ENCODE measurements around the gene MMP27.
A peak's percentile ranks its signal among the peaks of the same experiment; 100 is the strongest.

MMP27 gene

GRCh38 chr11:102685754-102686153 is 19.8 kb downstream of the MMP27 start:
- Histone ChIP-seq H3K27me3 (no peaks in the 10 kb centered on the region), H3K9me3 (no peaks in the 10 kb centered on the region), H3K4me3 (ENCODE audit: low read depth in 1 of 2, low read length in 1 of 2) (no peak overlapping the region), H3K27ac (peak overlapping the region; percentile 79), H3K36me3 (no peaks in the 10 kb centered on the region), H3K4me1 (ENCODE audit: control insufficient read depth in 1 of 2, insufficient read depth in 1 of 2, low read depth in 1 of 2, low read length in 1 of 2) (peaks cover 42 to 54% of the 10 kb centered on the region in 2 experiments)
- no peak for TF ChIP-seq CTCF (IDR thresholded peaks at IDR 0.05)

DNA sequence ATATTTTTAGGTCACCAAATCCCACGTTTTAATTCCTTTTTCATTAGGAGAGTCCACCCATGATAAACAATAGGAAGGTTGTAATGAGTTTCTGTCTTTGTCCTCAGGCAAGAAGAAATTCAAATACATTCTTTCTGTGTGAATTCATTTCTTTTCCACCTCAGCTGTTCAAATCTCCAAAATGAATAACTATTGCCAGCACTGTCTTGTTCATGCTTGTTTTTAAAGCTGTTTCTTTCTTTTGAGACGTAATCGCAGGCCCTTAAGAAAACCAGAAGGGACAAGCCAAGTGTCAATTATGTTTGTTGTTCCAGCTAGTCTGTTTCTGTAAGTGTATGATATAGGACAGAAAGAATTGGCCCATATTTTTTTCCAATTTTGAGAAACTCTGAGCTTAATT is 20.2 kb downstream of the MMP27 start:
- peak overlapping the region; percentile 79 for H3K27ac ChIP-seq

DNA sequence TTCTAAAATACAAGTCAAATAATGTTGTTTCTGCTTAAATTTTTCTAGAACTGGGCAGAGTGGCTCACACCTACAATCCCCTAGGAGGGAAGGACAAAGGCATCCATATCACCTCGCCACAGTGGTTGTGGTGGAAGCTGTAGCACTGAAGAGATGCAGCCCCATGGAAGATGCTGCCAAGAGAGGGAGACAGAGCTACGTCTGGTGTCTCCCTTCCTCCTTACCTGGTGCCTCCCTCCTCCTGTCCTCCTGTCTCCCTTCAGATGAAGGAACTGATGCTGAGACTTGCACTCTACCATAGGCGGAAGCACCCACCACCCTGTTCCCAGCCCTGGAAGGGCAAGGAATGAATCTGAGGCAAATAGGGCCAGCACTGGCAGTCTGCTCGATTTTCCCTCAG is 22.3 kb downstream of the MMP27 start:
- no peaks in the 10 kb centered on the region for H3K36me3 ChIP-seq
- TF ChIP-seq CTCF (IDR thresholded peaks at IDR 0.05): no peak
- H3K27ac ChIP-seq: peak overlapping the region; percentile 50
- H3K27me3 ChIP-seq: no peaks in the 10 kb centered on the region
- no peak overlapping the region for H3K4me3 ChIP-seq (ENCODE audit: low read depth in 1 of 2, low read length in 1 of 2)
- no peaks in the 10 kb centered on the region for H3K9me3 ChIP-seq
- peaks cover 66 to 76% of the 10 kb centered on the region in 2 experiments for H3K4me1 ChIP-seq (ENCODE audit: control insufficient read depth in 1 of 2, insufficient read depth in 1 of 2, low read depth in 1 of 2, low read length in 1 of 2)

More for the DNA sequence above, 20.2 kb downstream of the MMP27 start:
- Histone ChIP-seq H3K9me3 (no peaks in the 10 kb centered on the region), H3K36me3 (no peaks in the 10 kb centered on the region), H3K27me3 (no peaks in the 10 kb centered on the region), H3K4me1 (ENCODE audit: control insufficient read depth in 1 of 2, insufficient read depth in 1 of 2, low read depth in 1 of 2, low read length in 1 of 2) (peaks cover 46 to 58% of the 10 kb centered on the region in 2 experiments), H3K4me3 (ENCODE audit: low read depth in 1 of 2, low read length in 1 of 2) (no peak overlapping the region)
- TF ChIP-seq CTCF (IDR thresholded peaks at IDR 0.05): no peak

- Histone ChIP-seq H3K36me3 (no peaks in the 10 kb centered on the region), H3K4me3 (ENCODE audit: low read depth in 1 of 2, low read length in 1 of 2) (no peak overlapping the region), H3K27ac (peak overlapping the region; percentile 64), H3K27me3 (no peaks in the 10 kb centered on the region), H3K4me1 (ENCODE audit: control insufficient read depth in 1 of 2, insufficient read depth in 1 of 2, low read depth in 1 of 2, low read length in 1 of 2) (peaks cover 60 to 69% of the 10 kb centered on the region in 2 experiments), H3K9me3 (no peaks in the 10 kb centered on the region)
- no peak for TF ChIP-seq CTCF (IDR thresholded peaks at IDR 0.05)
These were observed 24.6 kb downstream of the MMP27 start for GRCh38 chr11:102680945-102681344.

DNA sequence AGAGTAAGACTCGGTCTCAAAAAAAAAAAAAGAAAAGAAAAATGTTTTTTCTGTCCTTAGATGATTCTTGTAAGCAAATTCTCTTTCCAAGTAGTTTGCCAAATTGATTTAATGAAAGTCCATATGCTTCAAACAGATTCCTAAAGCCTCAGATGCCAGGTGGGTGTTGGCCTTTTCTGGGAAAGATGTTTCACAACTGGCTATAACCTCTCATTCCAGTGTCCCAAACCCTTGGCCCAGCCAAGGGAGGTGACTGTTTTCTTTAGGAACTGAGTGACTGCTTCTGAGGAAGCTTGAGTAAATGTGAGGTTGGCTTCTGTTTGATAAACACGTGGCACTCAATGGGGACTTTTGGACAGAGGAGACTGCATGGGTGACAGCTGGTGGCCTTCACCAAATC is 27.5 kb downstream of the MMP27 start:
- no peaks in the 10 kb centered on the region for H3K9me3 ChIP-seq
- H3K27ac ChIP-seq: no peak overlapping the region
- no peaks in the 10 kb centered on the region for H3K27me3 ChIP-seq
- H3K4me3 ChIP-seq (ENCODE audit: low read depth in 1 of 2, low read length in 1 of 2): no peak overlapping the region
- no peaks in the 10 kb centered on the region for H3K36me3 ChIP-seq
- peaks cover 45 to 48% of the 10 kb centered on the region in 2 experiments for H3K4me1 ChIP-seq (ENCODE audit: control insufficient read depth in 1 of 2, insufficient read depth in 1 of 2, low read depth in 1 of 2, low read length in 1 of 2)
- TF ChIP-seq CTCF (IDR thresholded peaks at IDR 0.05): no peak

- H3K9me3 ChIP-seq: no peaks in the 10 kb centered on the region
- no peak for TF ChIP-seq CTCF (IDR thresholded peaks at IDR 0.05)
- no peak overlapping the region for H3K27ac ChIP-seq
- H3K4me1 ChIP-seq (ENCODE audit: control insufficient read depth in 1 of 2, insufficient read depth in 1 of 2, low read depth in 1 of 2, low read length in 1 of 2): peaks cover 26 to 29% of the 10 kb centered on the region in 2 experiments
- no peaks in the 10 kb centered on the region for H3K27me3 ChIP-seq
- no peaks in the 10 kb centered on the region for H3K36me3 ChIP-seq
- H3K4me3 ChIP-seq (ENCODE audit: low read depth in 1 of 2, low read length in 1 of 2): no peak overlapping the region
These were observed 29.5 kb downstream of the MMP27 start for GRCh38 chr11:102676084-102676483.

Data from neutrophil (primary cell).